Neural cell (in vitro differentiated cells): ENCODE data around the gene IFI30. TPM values are rescaled to one million over a fixed set of nuclear protein-coding genes. Genes with fewer than 3 reads are reported as not detected.

Experiments used
- H2AFZ ChIP-seq: fragments of 200-600, 300-800 bp; sonication (generic), shearing (Covaris generic); 2 replicates; pipeline ENCODE4 v1.6.0; 2014; ENCODE audit warnings: low read depth, mild to moderate bottlenecking, antibody characterized with exemption, low read length, moderate library complexity
- H3F3A ChIP-seq: fragments of 200-600 bp; shearing (Covaris generic); 2 replicates; pipeline ENCODE4 v1.6.1; 2016; ENCODE audit warnings: mild to moderate bottlenecking, moderate library complexity, mixed read lengths, antibody characterized with exemption, low read length; ENCODE audit not compliant: insufficient read depth, poor library complexity, severe bottlenecking
- H3K27ac ChIP-seq: fragments of 200-600, 300-800 bp; sonication (generic), shearing (Covaris generic); 2 replicates; pipeline ENCODE4 v1.5.1; 2014; ENCODE audit warnings: mild to moderate bottlenecking, low read length, moderate library complexity
- H3K27me3 ChIP-seq: fragments of 300-800, 200-600 bp; sonication (generic), shearing (Covaris generic); 2 replicates; pipeline ENCODE4 v1.6.0; 2014; ENCODE audit warnings: mild to moderate bottlenecking, low read depth, low read length, moderate library complexity; ENCODE audit not compliant: insufficient read depth
- H3K36me3 ChIP-seq: fragments of 300-800, 200-600 bp; sonication (generic), shearing (Covaris generic); 2 replicates; pipeline ENCODE4 v1.5.1; 2014; ENCODE audit warnings: mild to moderate bottlenecking, antibody characterized with exemption, low read length, moderate library complexity; ENCODE audit not compliant: insufficient read depth
- H3K4me2 ChIP-seq: fragments of 300-800, 200-600 bp; sonication (generic), shearing (Covaris generic); 2 replicates; pipeline ENCODE4 v1.6.0; 2014; ENCODE audit warnings: mild to moderate bottlenecking, low read length
- H3K4me3 ChIP-seq: fragments of 300-800, 200-600 bp; sonication (generic), shearing (Covaris generic); 2 replicates; pipeline ENCODE4 v1.5.1; 2014; ENCODE audit warnings: mild to moderate bottlenecking, low read length, moderate library complexity
- H3K79me2 ChIP-seq: fragments of 200-600 bp; shearing (Covaris generic); replicated peaks from 2 replicates; pipeline ENCODE4 v1.6.0; 2014; ENCODE audit warnings: mild to moderate bottlenecking, low read length, moderate library complexity; ENCODE audit not compliant: insufficient read depth
- H3K9ac ChIP-seq: fragments of 300-800, 200-600 bp; sonication (generic), shearing (Covaris generic); 2 replicates; pipeline ENCODE4 v1.6.1; 2016; ENCODE audit warnings: mild to moderate bottlenecking, low read length, mixed read lengths
- H3K9me2 ChIP-seq: fragments of 200-600 bp; shearing (Covaris generic); 2 replicates; pipeline ENCODE4 v1.6.1; 2016; ENCODE audit warnings: mild to moderate bottlenecking, low read length, mixed read lengths; ENCODE audit not compliant: insufficient read depth
- H3K9me3 ChIP-seq: fragments of 200-600, 300-800 bp; sonication (generic), shearing (Covaris generic); 2 replicates; pipeline ENCODE4 v1.6.1; 2016; ENCODE audit warnings: mild to moderate bottlenecking, mixed run types, low read length, moderate library complexity, mixed read lengths
- H4K20me1 ChIP-seq: fragments of 200-600 bp; shearing (Covaris generic); 2 replicates; pipeline ENCODE4 v1.6.1; 2016; ENCODE audit warnings: mild to moderate bottlenecking, mixed run types; ENCODE audit not compliant: insufficient read depth
- CTCF ChIP-seq: fragments of 450-650 bp; IDR thresholded peaks from 2 replicates; pipeline ENCODE4 v1.5.1; 2014; ENCODE audit warnings: antibody characterized with exemption, mild to moderate bottlenecking, moderate library complexity; ENCODE audit not compliant: poor library complexity, severe bottlenecking
- EP300 ChIP-seq: fragments of 450-650 bp; conservative IDR thresholded peaks from 2 replicates; pipeline ENCODE4 v1.6.1; 2014; ENCODE audit warnings: antibody characterized with exemption, mild to moderate bottlenecking, moderate library complexity; ENCODE audit not compliant: poor library complexity, severe bottlenecking
- EZH2 ChIP-seq: fragments of 200-600, 300-800 bp; shearing (Covaris generic), sonication (generic); IDR thresholded peaks from 2 replicates; pipeline ENCODE4 v1.6.1; 2014; ENCODE audit warnings: antibody characterized with exemption, low read length, borderline replicate concordance, mild to moderate bottlenecking; ENCODE audit not compliant: insufficient read depth, poor library complexity, severe bottlenecking
- MXI1 ChIP-seq: fragments of 450-650 bp; conservative IDR thresholded peaks from 2 replicates; pipeline ENCODE4 v1.6.1; 2014; ENCODE audit warnings: antibody characterized with exemption, mild to moderate bottlenecking; ENCODE audit not compliant: poor library complexity, severe bottlenecking
- POLR2AphosphoS5 ChIP-seq: IDR thresholded peaks from 2 replicates; pipeline ENCODE4 v1.6.1; 2012
- RAD21 ChIP-seq: fragments of 450-650 bp; conservative IDR thresholded peaks from 2 replicates; pipeline ENCODE4 v1.6.1; 2014; ENCODE audit warnings: antibody characterized with exemption, mild to moderate bottlenecking, moderate library complexity
- REST ChIP-seq: IDR thresholded peaks from 2 replicates; pipeline ENCODE4 v1.6.1; 2012; ENCODE audit warnings: borderline replicate concordance
- SMC3 ChIP-seq: fragments of 450-650 bp; conservative IDR thresholded peaks from 2 replicates; pipeline ENCODE4 v1.6.1; 2014; ENCODE audit warnings: antibody characterized with exemption, mild to moderate bottlenecking, moderate library complexity; ENCODE audit not compliant: poor library complexity
- TAF1 ChIP-seq: IDR thresholded peaks from 2 replicates; pipeline ENCODE4 v1.6.1; 2012; ENCODE audit warnings: low read depth
- polyA plus RNA-seq: library from polyadenylated mRNA; depleted of rRNA; stranded (reverse); fragments of >200 nt; gene quantifications from 2 replicates; pipeline ENCODE4 v1.2.3, GENCODE V29; 2014

Gene IFI30
- polyA plus RNA-seq, 1 donor from 2014 or later, result 0.82 TPM

GRCh38 chr19:18225355-18225701 lies 51.7 kb downstream of the IFI30 start:
- Histone ChIP-seq H3K36me3 (no peaks in the 10 kb centered on the region), H3F3A (no peaks in the 10 kb centered on the region), H3K9me2 (no peaks in the 10 kb centered on the region), H2AFZ (no peak overlapping the region), H3K9me3 (no peaks in the 10 kb centered on the region), H3K27ac (no peak overlapping the region), H3K4me3 (peak overlapping the region; percentile 66), H4K20me1 (no peaks in the 10 kb centered on the region), H3K79me2 (no peaks in the 10 kb centered on the region), H3K4me2 (no peak overlapping the region), H3K27me3 (peaks cover 39% of the 10 kb centered on the region), H3K9ac (peak overlapping the region; percentile 60)
- TF ChIP-seq REST (no peak), CTCF (no peak), SMC3 (no peak), EZH2 (no peak), TAF1 (no peak), EP300 (no peak), MXI1 (no peak)

GRCh38 chr19:18225702-18226468 lies 52.3 kb downstream of the IFI30 start, which contains the start of gene PDE4C:
Gene PDE4C, minus strand, starts transcription at chr19:18226438. Its CDS starts 23 bp downstream, at chr19:18226415.
- H3K4me2 ChIP-seq, result no peak within 1 kb of the TSS
- H3K4me3 ChIP-seq, result no peak within 1 kb of the TSS
- H3K9me2 ChIP-seq, result no peaks in the 10 kb centered on the region
- no peaks in the 10 kb centered on the region for H4K20me1 ChIP-seq
- no peaks in the 10 kb centered on the region for H3K79me2 ChIP-seq
- peaks cover 36% of the 10 kb centered on the region for H3K27me3 ChIP-seq
- H3K9me3 ChIP-seq, result no peaks in the 10 kb centered on the region
- H2AFZ ChIP-seq, result no peak within 1 kb of the TSS
- H3F3A ChIP-seq, result no peaks in the 10 kb centered on the region
- no peak for TF ChIP-seq SMC3
- no peak for TF ChIP-seq RAD21
- no peak for TF ChIP-seq EZH2
- TF ChIP-seq EP300, result no peak
- no peak for TF ChIP-seq POLR2AphosphoS5
- no peak for TF ChIP-seq TAF1
- no peak for TF ChIP-seq REST
- H3K27ac ChIP-seq, result no peak within 1 kb of the TSS
- no peaks in the 10 kb centered on the region for H3K36me3 ChIP-seq
- H3K9ac ChIP-seq, result peak within 1 kb of the TSS; percentile 34
